SK-N-SH (cell line): Measurements from ENCODE around the gene MYOT. TPM values are rescaled to one million over a fixed set of nuclear protein-coding genes. Genes with fewer than 3 reads are reported as not detected.

Experiments
- CTCF ChIA-PET: fragments of 300-600, 350-600 bp; formaldehyde crosslinking; extraction: SDS; loops from one replicate; lab custom pipeline; 2021; lab: Yijun Ruan, JAX
- POLR2A ChIA-PET: fragments of 350-600 bp; sonication (Branson Sonifier 250); formaldehyde crosslinking; extraction: SDS; loops from one replicate; lab custom pipeline; 2020; ENCODE audit warnings: antibody characterized with exemption, inconsistent platforms; lab: Yijun Ruan, JAX
- DNase-seq: peaks from one replicate; pipeline ENCODE4 v3.0.0; 2012
- H2AFZ ChIP-seq: fragments of 200-600 bp; sonication (generic); 2 replicates; pipeline ENCODE4 v1.8.1; 2016; ENCODE audit warnings: antibody characterized with exemption, mild to moderate bottlenecking, low read depth
- H3F3A ChIP-seq: fragments of 200-600 bp; sonication (generic); replicated peaks from 2 replicates; pipeline ENCODE3; 2016; ENCODE audit warnings: antibody characterized with exemption, mild to moderate bottlenecking; ENCODE audit not compliant: insufficient read depth
- H3K27ac ChIP-seq, 2 experiments: fragments of 200-500 bp in 1 of 2; fragments of 200-600 bp in 1 of 2; sonication (Bioruptor generic) in 1 of 2; sonication (generic), shearing (Covaris generic) in 1 of 2; 2 replicates each; pipeline versions ENCODE4 v1.5.1 to v1.6.1; 2014 to 2016; ENCODE audit warnings: low read depth in 2 of 2, inconsistent platforms in 1 of 2, low read length in 1 of 2, mild to moderate bottlenecking in 1 of 2, mixed read lengths in 1 of 2
- H3K27me3 ChIP-seq: fragments of 200-600 bp; sonication (generic), shearing (Covaris generic); 2 replicates; pipeline ENCODE4 v1.6.1; 2016; ENCODE audit warnings: mixed run types; ENCODE audit not compliant: insufficient read depth
- H3K36me3 ChIP-seq, 2 experiments: fragments of 200-500 bp in 1 of 2; fragments of 200-600 bp in 1 of 2; sonication (Bioruptor generic) in 1 of 2; sonication (generic) in 1 of 2; replicated peaks in 1 of 2; 2 replicates each; pipeline versions ENCODE3 to v1.5.1; 2014 to 2016; ENCODE audit warnings: low read length in 1 of 2, mild to moderate bottlenecking in 1 of 2; ENCODE audit not compliant: insufficient read depth in 2 of 2, control insufficient read depth in 1 of 2
- H3K4me1 ChIP-seq, 2 experiments: fragments of 200-500 bp in 1 of 2; fragments of 200-600 bp in 1 of 2; sonication (Bioruptor generic) in 1 of 2; sonication (generic), shearing (Covaris generic) in 1 of 2; 2 replicates each; pipeline versions ENCODE4 v1.5.1 to v1.6.1; 2014 to 2016; ENCODE audit warnings: low read depth in 1 of 2, low read length in 1 of 2, mixed run types in 1 of 2; ENCODE audit not compliant: insufficient read depth in 2 of 2, control insufficient read depth in 1 of 2
- H3K4me2 ChIP-seq: fragments of 200-600 bp; sonication (generic), shearing (Covaris generic); 2 replicates; pipeline ENCODE4 v1.6.1; 2017; ENCODE audit warnings: mixed run types
- H3K4me3 ChIP-seq, 2 experiments: fragments of 200-500 bp in 1 of 2; fragments of 200-600 bp in 1 of 2; sonication (Bioruptor generic) in 1 of 2; sonication (generic), shearing (Covaris generic) in 1 of 2; 2 replicates each; pipeline versions ENCODE4 v1.5.1 to v1.8.1; 2014 to 2016; ENCODE audit warnings: low read depth in 2 of 2, inconsistent platforms in 1 of 2, low read length in 1 of 2, mild to moderate bottlenecking in 1 of 2, mixed read lengths in 1 of 2, moderate library complexity in 1 of 2
- H3K79me2 ChIP-seq: fragments of 200-600 bp; sonication (generic); 2 replicates; pipeline ENCODE4 v1.8.1; 2017; ENCODE audit warnings: mild to moderate bottlenecking; ENCODE audit not compliant: insufficient read depth
- H3K9ac ChIP-seq: fragments of 200-600 bp; sonication (generic); 2 replicates; pipeline ENCODE4 v1.6.1; 2017; ENCODE audit warnings: mixed run types
- H3K9me2 ChIP-seq: fragments of 200-600 bp; sonication (generic); 2 replicates; pipeline ENCODE4 v1.6.1; 2017; ENCODE audit warnings: mixed run types
- H3K9me3 ChIP-seq: fragments of 200-600 bp; sonication (generic); 2 replicates; pipeline ENCODE4 v1.6.1; 2017; ENCODE audit warnings: mixed run types, mild to moderate bottlenecking, moderate library complexity
- H4K20me1 ChIP-seq: fragments of 200-600 bp; sonication (generic); 2 replicates; pipeline ENCODE4 v1.6.1; 2017; ENCODE audit warnings: mild to moderate bottlenecking, mixed run types; ENCODE audit not compliant: insufficient read depth
- CHD2 ChIP-seq: fragments of 150-350 bp; IDR thresholded peaks from 2 replicates; pipeline ENCODE4 v1.6.1; 2018; ENCODE audit warnings: low read length; ENCODE audit not compliant: partially characterized antibody
- ELF1 ChIP-seq: IDR thresholded peaks from 2 replicates; pipeline ENCODE4 v1.4.0; 2012
- EP300 ChIP-seq, 2 experiments: IDR thresholded peaks; 2 replicates each; pipeline versions ENCODE4 v1.4.0 to v1.6.1; 2012; ENCODE audit warnings: borderline replicate concordance in 1 of 2, low read depth in 1 of 2, low read length in 1 of 2
- EZH2phosphoT487 ChIP-seq: fragments of 200-600 bp; sonication (generic); IDR thresholded peaks from 2 replicates; pipeline ENCODE4 v1.6.1; 2017; ENCODE audit warnings: low read depth, mixed run types, mild to moderate bottlenecking, antibody characterized with exemption, moderate library complexity, borderline replicate concordance
- FOSL2 ChIP-seq: IDR thresholded peaks from 2 replicates; pipeline ENCODE4 v1.4.0; 2012; ENCODE audit warnings: low read depth, mild to moderate bottlenecking, moderate library complexity, borderline replicate concordance
- FOXJ3 ChIP-seq: sonication (generic); formaldehyde crosslinking; IDR thresholded peaks from 2 replicates; pipeline ENCODE4 v1.5.1; 2020; ENCODE audit warnings: mild to moderate bottlenecking, missing genetic modification reagents
- GABPA ChIP-seq: IDR thresholded peaks from 2 replicates; pipeline ENCODE4 v1.4.0; 2012; ENCODE audit warnings: low read depth, mild to moderate bottlenecking
- GATA2 ChIP-seq: sonication (generic); formaldehyde crosslinking; IDR thresholded peaks from 2 replicates; pipeline ENCODE4 v1.5.0; 2020; ENCODE audit warnings: mild to moderate bottlenecking, missing genetic modification reagents
- JUND ChIP-seq: IDR thresholded peaks from 2 replicates; pipeline ENCODE4 v1.4.0; 2012
- MXI1 ChIP-seq: IDR thresholded peaks from 2 replicates; pipeline ENCODE4 v1.6.1; 2012; ENCODE audit warnings: mild to moderate bottlenecking, low read depth, low read length, improper control_type of control experiment
- NRF1 ChIP-seq: IDR thresholded peaks from 2 replicates; pipeline ENCODE4 v1.6.1; 2012; ENCODE audit warnings: low read depth, mild to moderate bottlenecking, low read length
- RAD21 ChIP-seq: IDR thresholded peaks from 2 replicates; pipeline ENCODE4 v1.6.1; 2012; ENCODE audit warnings: mild to moderate bottlenecking, low read length
- RCOR1 ChIP-seq: fragments of 150-350 bp; IDR thresholded peaks from 2 replicates; pipeline ENCODE4 v1.6.1; 2017; ENCODE audit warnings: antibody characterized with exemption, low read length
- YY1 ChIP-seq: IDR thresholded peaks from 2 replicates; pipeline ENCODE4 v1.4.0; 2012; ENCODE audit warnings: low read depth, mild to moderate bottlenecking
- WGBS: methylation state at CpG from one replicate; pipeline ENCODE4 v1.1.6; 2017; ENCODE audit warnings: low lambda C conversion rate; 5-methylcytosine and 5-hydroxymethylcytosine counted together
- polyA plus RNA-seq, 3 experiments: library from polyadenylated mRNA; depleted of rRNA; stranded (reverse); fragments of >200 nt; gene quantifications; 2 replicates each; pipeline ENCODE4 v1.2.3, GENCODE V29; 2012
- TF ChIP-seq, protein P1 (sequence below): IDR thresholded peaks from 2 replicates; pipeline ENCODE4 v1.4.0; 2012; ENCODE audit warnings: low read depth
- TF ChIP-seq, protein P2 (sequence below): fragments of 200-600 bp; sonication (generic); IDR thresholded peaks from 2 replicates; pipeline ENCODE4 v1.6.1; 2017; ENCODE audit warnings: antibody characterized with exemption, mild to moderate bottlenecking, moderate library complexity
- TF ChIP-seq, protein P3 (sequence below): fragments of 150-350 bp; IDR thresholded peaks from 2 replicates; pipeline ENCODE4 v1.6.1; 2017; ENCODE audit warnings: antibody characterized with exemption, low read length, low read depth, borderline replicate concordance

Gene MYOT
- polyA plus RNA-seq, 1 of the 3 experiments (the other 2 are of a cell fraction), result 0.02 TPM

DNA sequence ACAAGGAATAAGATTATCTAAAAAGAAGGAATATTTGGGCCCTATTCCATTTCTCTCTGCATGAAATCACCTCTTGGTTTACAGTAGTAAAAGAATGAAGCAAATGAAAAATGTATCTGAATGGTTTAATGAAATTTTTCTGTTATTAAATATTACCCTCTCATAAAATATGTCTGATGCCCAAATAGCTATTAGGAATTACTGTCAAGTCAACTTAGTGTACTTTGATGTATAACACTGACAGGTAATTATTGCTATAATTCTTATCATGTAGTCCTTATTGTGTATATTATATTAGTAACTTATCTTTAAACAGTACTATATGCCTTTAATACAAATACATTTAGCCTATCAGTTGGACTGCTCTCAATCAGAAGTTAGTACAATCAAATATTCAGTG is 8.4 kb downstream of the MYOT start:
- Histone ChIP-seq H3K79me2 (no peaks in the 10 kb centered on the region), H3K9ac (no peak overlapping the region), H3K27ac (no peak overlapping the region), H3K4me2 (no peak overlapping the region), H3K9me3 (no peaks in the 10 kb centered on the region), H3K36me3 (no peaks in the 10 kb centered on the region), H3F3A (no peaks in the 10 kb centered on the region), H3K4me1 (no peaks in the 10 kb centered on the region), H3K9me2 (no peaks in the 10 kb centered on the region), H3K4me3 (no peak overlapping the region), H3K27me3 (no peaks in the 10 kb centered on the region), H2AFZ (no peak overlapping the region), H4K20me1 (no peaks in the 10 kb centered on the region)
- TF ChIP-seq GABPA, result no peak
- TF ChIP-seq EP300 (IDR thresholded peaks at IDR 0.05; ENCODE audit: borderline replicate concordance in 1 of 2, low read depth in 1 of 2, low read length in 1 of 2), result no peak
- no peak for TF ChIP-seq ELF1
- TF ChIP-seq, protein P1, sequence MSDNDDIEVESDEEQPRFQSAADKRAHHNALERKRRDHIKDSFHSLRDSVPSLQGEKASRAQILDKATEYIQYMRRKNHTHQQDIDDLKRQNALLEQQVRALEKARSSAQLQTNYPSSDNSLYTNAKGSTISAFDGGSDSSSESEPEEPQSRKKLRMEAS, result no peak
- no peak for TF ChIP-seq CHD2
- TF ChIP-seq RCOR1, result no peak
- no peak for TF ChIP-seq RAD21
- no peak for TF ChIP-seq EZH2phosphoT487
- TF ChIP-seq YY1, result no peak
- TF ChIP-seq FOXJ3 (CRISPR knock-in tag), result no peak
- TF ChIP-seq JUND, result no peak
- TF ChIP-seq NRF1, result no peak
- no peak for TF ChIP-seq GATA2 (CRISPR knock-in tag)
- TF ChIP-seq MXI1, result no peak
- ChIA-PET POLR2A (no interaction called here), CTCF (interaction anchor here (1.3 kb wide), 1 partner anchor 97 kb away, joined by 6 read pairs; no protein-coding TSS in a partner anchor)
- no peak for DNase-seq

DNA sequence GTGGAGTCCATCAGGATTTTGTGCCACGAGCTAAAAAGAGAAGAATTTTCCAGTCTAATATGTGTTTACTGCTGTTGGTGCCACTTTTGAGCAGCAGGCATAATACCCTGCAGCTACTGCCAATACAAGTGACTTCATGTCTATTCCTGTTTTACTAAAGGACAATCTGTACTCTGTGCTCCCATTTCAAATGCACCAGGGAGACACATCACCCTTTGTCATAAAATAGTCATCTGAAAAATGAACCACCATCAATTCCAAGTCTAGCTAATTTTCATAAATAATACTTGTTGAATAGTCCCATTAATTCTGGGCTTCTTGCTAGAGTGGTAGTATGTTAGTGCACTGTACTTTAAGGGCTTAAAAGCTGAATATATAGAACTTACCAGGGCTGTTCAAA is 12.7 kb downstream of the MYOT start:
- 79% methylated on average over 1 of the region's 1 CpG for WGBS
- no peaks in the 10 kb centered on the region for H3K27me3 ChIP-seq
- CTCF ChIA-PET, result interaction anchor here (1.5 to 2.1 kb wide), 2 partner anchors 58 to 101 kb away, joined by 4 read pairs; no protein-coding TSS in a partner anchor
- TF ChIP-seq JUND (no peak), CHD2 (no peak), ELF1 (no peak), RAD21 (no peak), GABPA (no peak), FOSL2 (no peak)
- TF ChIP-seq, protein P2, sequence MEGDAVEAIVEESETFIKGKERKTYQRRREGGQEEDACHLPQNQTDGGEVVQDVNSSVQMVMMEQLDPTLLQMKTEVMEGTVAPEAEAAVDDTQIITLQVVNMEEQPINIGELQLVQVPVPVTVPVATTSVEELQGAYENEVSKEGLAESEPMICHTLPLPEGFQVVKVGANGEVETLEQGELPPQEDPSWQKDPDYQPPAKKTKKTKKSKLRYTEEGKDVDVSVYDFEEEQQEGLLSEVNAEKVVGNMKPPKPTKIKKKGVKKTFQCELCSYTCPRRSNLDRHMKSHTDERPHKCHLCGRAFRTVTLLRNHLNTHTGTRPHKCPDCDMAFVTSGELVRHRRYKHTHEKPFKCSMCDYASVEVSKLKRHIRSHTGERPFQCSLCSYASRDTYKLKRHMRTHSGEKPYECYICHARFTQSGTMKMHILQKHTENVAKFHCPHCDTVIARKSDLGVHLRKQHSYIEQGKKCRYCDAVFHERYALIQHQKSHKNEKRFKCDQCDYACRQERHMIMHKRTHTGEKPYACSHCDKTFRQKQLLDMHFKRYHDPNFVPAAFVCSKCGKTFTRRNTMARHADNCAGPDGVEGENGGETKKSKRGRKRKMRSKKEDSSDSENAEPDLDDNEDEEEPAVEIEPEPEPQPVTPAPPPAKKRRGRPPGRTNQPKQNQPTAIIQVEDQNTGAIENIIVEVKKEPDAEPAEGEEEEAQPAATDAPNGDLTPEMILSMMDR, result no peak
- TF ChIP-seq, protein P3, sequence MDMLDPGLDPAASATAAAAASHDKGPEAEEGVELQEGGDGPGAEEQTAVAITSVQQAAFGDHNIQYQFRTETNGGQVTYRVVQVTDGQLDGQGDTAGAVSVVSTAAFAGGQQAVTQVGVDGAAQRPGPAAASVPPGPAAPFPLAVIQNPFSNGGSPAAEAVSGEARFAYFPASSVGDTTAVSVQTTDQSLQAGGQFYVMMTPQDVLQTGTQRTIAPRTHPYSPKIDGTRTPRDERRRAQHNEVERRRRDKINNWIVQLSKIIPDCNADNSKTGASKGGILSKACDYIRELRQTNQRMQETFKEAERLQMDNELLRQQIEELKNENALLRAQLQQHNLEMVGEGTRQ, result no peak
- TF ChIP-seq, all 33 proteins: peak for 0
- DNase-seq, result no peak
- H4K20me1 ChIP-seq, result no peaks in the 10 kb centered on the region
- no peak overlapping the region for H2AFZ ChIP-seq
- H3K27ac ChIP-seq, result no peak overlapping the region
- H3K9ac ChIP-seq, result no peak overlapping the region
- no peaks in the 10 kb centered on the region; a peak in 1 of 4 replicates for H3K4me1 ChIP-seq
- peaks cover 0 to 19% of the 10 kb centered on the region in 2 experiments for H3K36me3 ChIP-seq
- H3K9me3 ChIP-seq, result no peaks in the 10 kb centered on the region
- POLR2A ChIA-PET, result no interaction called here
- no peaks in the 10 kb centered on the region for H3K79me2 ChIP-seq
- peaks cover 12% of the 10 kb centered on the region for H3F3A ChIP-seq
- H3K4me3 ChIP-seq, result no peak overlapping the region
- H3K9me2 ChIP-seq, result no peaks in the 10 kb centered on the region
- H3K4me2 ChIP-seq, result no peak overlapping the region
